ENCODE results near the gene BDH1.
A peak's percentile ranks its signal among the peaks of the same experiment; 100 is the strongest.
"Not testable (repeated sequence)": the region's sequence is repeated elsewhere in the genome, so short reads cannot be mapped to it uniquely, and the experiment has no call there.

BDH1 gene

DNA sequence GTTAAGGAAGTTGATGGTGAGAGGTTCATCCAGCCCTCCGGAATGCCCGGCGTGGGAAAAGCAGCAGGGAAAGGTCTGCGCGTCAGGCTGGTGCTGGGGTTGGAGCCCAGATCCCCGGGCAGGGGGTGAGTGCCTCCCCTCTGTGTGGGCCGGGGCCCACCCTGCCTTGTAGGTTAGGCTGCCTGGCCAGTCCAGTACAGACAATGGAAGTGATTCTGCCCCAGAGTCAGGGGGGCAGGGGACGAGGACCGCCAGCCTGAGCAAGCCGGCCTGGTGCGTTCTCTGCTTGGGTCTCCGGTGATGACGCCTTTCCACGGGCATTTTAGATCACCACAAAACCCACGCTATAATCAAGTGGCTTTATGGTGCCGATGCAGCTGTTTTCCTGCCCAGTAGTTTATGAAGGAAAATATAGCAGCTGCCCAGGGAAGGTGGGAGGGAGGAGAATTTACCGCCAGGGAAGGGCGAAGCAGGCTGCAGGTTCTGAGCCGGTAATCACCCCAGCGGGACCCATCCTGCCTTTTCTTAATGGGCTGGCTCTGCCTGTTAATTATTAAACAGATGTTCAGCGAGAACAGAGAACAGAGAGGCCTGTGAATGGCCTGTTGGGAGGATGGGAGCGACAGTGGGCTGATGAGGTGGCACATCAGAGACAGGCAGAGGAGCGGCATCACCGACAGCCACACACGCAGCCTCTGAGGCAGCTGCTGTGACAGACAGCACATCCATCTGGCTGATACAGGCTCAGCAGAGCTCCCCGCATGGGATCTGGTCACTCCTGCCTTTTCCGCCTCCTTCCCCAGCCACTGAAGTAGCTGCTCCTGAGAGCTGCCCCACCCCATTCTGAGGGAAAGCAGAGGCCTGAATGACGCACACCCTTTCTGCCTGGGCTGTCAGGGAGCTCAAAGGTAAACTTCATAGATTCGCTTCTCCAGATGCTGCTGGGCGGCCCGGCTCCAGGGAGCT is 35.2 kb downstream of the BDH1 start:
- peak; percentile 92 for DNase-seq

- no peak for DNase-seq
Measured at GRCh38 chr3:197519801-197520211, 36.0 kb downstream of the BDH1 start.

DNA sequence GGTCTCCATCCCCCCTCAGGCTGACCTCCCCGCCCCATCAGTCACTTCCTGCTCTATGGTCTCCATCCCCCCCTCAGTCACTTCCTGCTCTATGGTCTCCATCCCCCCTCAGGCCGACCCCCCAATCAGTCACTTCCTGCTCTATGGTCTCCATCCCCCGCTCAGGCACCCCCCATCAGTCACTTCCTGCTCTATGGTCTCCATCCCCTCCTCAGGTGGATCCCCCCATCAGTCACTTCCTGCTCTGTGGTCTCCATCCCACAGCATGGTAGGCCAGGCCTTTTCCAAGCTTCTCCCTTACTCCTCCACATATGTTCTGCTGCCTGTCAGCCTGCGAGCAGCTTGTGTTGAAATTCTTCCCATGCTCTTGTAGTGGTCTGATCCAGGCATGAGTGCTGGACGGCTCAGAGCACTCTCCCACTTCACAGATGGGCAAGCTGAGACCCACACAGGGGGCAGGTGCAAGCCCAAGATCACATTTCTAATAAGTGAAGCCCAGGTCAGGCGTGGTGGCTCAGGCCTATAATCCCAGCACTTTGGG is 36.8 kb downstream of the BDH1 start:
- no peak for DNase-seq

DNA sequence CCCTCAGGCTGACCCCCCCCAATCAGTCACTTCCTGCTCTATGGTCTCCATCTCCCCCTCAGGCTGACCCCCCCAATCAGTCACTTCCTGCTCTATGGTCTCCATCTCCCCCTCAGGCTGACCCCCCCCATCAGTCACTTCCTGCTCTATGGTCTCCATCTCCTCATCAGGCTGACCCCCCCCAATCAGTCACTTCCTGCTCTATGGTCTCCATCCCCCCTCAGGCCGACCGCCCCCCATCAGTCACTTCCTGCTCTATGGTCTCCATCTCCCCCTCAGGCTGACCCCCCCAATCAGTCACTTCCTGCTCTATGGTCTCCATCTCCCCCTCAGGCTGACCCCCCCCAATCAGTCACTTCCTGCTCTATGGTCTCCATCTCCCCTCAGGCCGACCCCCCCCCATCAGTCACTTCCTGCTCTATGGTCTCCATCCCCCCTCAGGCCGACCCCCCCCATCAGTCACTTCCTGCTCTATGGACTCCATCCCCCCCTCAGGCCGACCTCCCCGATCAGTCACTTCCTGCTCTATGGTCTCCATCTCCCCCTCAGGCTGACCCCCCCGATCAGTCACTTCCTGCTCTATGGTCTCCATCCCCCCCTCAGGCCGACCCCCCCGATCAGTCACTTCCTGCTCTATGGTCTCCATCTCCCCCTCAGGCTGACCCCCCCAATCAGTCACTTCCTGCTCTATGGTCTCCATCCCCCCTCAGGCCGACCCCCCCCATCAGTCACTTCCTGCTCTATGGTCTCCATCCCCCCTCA is 37.7 kb downstream of the BDH1 start:
- DNase-seq = not testable (repeated sequence)

DNA sequence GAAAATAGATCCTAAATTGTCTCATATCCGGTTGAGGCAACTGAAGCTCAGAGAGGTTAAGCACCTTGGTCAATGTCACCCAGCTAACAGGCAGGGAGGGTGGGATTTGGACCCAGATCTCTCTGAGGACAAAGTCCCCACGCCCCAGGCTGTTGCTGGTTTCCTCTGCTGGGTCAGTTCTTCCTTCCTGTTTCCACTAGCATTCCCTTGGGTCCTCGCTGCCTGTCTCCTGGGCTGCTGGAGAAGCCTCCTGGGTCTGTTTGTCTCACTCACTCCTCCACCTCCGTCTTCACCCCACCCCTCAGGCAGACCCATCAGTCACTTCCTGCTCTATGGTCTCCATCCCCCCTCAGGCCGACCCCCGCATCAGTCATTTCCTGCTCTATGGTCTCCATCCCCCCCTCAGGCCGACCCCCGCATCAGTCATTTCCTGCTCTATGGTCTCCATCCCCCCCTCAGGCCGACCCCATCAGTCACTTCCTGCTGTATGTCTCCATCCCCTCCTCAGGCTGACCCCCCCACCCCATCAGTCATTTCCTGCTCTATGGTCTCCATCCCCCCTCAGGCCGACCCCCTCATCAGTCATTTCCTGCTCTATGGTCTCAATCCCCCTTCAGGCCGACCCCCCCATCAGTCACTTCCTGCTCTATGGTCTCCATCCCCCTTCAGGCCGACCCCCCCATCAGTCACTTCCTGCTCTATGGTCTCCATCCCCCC is 38.7 kb downstream of the BDH1 start:
- DNase-seq = not testable (repeated sequence)

DNA sequence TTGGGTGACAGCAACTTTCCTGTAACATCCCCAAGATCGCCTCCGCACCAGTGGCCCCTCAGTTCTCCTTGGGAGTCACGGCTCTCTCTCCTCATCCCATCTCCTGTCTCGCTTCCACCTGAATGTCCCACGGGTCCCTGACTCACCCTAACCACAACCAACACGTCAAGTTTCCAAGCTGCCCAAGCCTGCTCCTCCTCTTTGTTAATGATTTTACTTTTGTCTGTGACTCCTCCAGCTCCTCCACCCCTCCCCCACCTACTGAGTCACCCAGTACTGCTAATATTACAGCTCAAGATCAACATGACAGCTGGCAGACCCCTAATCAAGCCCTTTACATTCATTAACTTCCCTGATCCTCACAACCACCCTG is 39.3 kb downstream of the BDH1 start:
- no peak for DNase-seq

DNA sequence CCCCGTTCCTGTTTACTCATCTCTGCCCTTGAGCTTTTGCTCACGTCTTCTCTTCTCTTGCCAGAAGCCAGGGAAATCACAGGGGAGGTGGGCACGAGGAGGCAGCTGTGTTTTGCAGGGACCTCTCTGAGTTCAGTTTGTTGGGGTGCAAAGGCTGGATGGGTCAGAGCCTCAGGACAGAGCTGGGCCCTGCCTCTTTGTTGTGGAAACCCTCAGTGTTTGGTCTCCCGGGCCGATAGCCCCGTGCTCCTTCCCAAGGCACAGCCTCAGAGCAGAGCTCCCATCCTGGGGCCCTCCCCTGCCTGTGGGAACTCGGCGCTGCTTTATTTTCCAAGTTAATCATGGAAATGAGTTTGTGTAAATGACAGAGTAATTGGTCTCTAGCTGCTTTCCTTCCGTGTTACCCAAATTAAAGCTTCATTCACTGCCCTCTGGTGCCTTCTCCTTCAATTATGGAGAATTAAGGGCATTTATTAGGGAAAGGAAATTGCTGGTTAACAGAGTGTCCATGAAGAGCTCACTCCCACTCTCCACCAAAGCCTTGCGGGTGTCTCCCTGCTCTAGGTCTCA is 40.9 kb downstream of the BDH1 start:
- DNase-seq = no peak

DNA sequence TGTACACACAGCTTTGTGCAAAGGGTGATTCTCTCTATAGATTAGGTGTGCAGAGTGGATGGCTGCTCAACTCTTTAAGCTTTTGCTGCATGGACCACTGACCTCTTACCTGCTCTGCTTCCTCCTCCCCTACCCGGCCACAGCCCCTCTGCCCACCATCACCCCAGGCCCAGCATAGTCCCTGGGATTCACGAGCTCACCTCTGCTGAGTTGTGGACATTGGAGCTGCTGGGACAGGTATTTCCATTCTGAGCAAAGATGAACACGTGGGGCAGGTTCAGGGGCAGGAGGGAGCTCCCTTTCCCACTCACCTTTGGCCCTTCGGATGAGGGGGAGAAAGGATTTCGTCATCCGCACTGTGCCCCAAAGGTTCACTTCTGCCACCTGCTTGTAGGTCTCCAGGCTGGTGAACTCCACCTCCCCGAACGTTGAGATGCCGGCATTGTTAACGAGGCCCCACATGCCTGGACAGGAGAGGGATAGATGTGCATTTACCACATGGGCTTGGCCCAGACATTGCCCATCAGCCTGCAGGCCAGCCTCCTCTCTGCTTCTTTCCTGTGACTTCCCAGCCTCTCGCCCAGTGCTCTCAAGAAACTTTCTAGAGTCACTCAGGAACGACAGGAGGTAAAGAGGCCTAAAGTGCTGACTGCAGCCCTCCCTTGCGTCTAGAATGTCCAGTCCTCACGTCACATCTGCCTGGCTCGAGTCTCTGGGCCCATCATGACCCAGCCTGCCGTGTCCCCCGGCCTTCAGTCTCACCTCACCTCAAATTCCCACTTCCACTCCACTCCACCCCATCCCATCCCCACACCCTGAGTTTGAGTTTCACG is 41.6 kb downstream of the BDH1 start:
- no peak for DNase-seq

DNA sequence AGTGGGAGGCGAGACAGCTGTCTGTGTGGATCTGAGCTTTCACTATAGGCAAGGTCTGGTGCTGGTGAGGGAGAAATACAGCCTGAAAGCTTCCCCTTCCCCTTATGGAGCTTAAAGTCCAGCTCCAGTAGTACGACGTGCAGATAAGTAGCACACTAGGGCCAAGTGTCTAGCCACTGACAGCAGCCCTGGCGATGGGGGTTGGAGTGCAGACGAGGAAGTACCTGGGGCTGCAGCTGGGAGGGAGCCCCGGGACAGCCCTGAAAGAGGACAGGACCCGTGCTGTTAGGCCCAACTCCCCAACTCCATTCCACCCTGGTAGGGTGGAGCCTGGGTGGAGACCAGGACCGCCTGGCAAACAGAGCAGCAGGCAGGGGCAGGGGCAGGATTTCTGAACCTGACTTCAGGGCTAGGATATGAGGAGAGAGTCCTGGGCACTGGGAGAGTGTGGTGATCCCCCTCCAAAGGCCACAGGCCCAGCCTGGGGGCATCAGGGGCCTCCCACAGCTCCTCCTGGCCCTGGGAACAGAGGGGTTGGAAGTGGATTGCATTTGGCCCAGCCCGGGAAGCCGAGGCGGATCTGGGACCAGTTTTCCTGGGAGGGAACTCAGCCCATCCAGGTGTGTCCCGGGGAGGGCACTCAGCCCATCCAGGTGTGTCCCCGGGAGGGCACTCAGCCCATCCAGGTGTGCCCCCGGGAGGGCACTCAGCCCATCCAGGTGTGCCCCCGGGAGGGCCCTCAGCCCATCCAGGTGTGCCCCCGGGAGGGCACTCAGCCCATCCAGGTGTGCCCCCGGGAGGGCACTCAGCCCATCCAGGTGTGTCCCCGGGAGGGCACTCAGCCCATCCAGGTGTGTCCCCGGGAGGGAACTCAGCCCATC is 42.8 kb downstream of the BDH1 start:
- DNase-seq = no peak

GRCh38 chr3:197511853-197512635 is 43.7 kb downstream of the BDH1 start:
- DNase-seq = no peak

DNA sequence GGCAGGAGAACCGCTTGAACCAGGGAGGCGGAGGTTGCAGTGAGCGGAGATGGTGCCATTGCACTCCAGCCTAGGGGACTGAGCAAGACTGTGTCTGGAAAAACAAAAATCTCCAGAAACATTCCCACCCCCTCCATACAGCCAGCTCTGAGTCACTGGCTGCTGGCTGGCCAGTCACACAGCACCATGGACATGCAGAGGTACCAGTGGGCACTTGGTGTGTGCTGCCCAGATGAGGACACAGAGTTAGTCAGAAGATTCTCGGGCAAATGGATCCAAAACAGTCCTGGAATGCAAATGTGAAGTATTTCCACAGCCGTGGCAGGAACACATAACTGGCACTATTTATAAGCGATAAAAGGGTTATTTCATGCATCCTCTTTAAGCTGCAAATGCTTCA is 44.6 kb downstream of the BDH1 start:
- no peak for DNase-seq

DNA sequence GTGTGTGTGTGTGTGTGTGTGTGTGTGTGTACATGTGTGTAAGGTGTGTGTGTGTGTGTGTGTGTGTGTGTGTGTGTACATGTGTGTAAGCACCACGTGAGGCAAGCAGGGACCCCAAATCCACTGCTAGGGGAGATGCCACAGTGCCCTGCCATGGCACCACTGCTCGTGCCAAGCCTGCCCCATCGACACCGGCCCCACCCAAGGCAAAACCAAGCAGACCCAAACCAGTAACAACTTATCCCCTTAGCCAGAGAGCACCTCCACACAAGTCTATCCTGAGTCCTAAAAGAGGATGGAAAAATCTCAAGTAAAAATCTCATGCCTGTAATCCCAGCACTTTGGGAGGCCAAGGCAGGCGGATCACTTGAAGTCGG is 45.1 kb downstream of the BDH1 start:
- DNase-seq = no peak

DNA sequence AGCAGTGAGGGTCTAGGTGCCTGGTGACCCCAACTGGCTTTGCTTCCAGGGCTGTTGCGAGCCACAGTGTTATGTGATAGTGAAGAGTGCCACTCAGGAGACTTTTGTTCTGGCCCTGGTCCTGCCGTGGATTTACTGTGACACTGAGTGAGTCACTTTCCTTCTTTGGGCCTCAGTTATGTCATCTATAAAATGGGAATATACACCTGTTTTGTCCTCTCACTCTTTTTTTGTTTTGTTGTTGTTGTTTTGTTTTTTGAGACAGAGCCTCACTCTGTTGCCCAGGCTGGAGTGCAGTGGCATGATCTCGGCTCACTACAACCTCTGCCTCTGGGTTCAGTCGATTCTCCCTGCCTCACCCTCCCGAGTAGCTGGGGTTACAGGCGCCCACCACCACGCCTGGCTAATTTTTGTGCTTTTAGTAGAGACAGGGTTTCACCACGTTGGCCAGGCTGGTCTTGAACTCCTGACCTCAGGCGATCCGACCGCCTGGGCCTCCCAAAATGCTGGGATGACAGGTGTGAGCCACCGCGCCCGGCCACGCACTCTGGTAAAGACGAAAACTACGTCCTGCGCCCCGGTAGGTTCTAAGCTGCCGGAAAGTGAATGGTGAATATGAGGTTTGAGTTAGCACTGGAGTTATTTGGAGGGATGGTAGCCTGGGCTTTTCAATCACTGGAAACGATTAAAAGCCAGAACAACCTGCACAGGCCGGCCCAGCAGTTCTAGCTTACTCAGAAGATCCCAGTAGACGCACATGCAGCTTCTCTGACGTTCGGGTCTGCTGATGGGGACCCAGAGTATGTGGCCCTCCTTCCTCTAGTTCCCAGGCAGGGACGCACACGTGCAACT is 46.6 kb downstream of the BDH1 start:
- DNase-seq = no peak

- DNase-seq = no peak
Measured at GRCh38 chr3:197508461-197508860, 47.3 kb downstream of the BDH1 start.

DNA sequence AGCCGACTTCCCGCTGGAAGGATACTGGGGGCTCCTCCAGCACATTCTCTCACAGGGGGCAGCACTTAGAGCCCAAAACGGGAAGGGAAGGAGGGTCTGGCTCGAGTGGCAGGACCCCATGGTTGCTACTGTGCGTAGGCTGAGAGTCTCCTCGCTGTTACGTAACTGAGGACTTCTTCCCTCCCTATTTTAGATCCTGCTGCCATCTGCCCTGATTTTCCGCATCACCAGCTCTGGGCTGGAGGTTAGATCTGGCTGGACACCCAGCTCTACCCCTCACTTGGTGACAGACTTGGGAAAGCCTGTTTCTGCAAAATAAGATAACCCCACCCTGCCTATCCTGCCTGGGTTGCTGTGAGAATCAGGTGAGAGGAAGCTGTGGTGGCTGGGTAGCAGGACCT is 47.7 kb downstream of the BDH1 start:
- DNase-seq = no peak

GRCh38 chr3:197507541-197507940 is 48.2 kb downstream of the BDH1 start:
- no peak for DNase-seq

DNA sequence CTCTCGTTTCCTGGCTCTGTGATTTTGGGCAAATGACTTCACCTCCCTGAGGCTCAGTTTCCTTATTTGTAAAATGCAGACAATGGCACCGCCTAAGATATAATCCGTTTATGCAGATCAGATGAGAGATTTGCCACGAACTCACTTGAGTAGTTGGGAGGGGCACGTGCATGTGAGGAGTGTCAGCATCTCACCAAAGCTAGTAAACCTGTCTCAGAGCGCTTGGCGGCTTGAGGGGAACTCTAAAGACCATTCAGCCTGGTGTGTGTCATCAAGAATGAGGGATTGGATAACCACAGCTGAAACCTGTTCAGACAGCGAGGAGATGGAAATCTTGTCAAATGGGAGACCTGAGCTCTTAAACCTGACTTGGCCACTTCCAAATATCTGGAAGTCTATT is 48.7 kb downstream of the BDH1 start:
- DNase-seq = no peak

GRCh38 chr3:197505796-197506548 is 49.8 kb downstream of the BDH1 start:
- no peak for DNase-seq

Measured in NCI-H1694 treated with DMSO at 0.1 percent for 48 hours (cell line).